Mononuclear cell (primary cell): ENCODE data around the gene GPR87. TPM values are rescaled to one million over a fixed set of nuclear protein-coding genes. Genes with fewer than 3 reads are reported as not detected.

Experiments
- H3K27me3 ChIP-seq: 2 replicates; pipeline ENCODE4 v1.6.0; 2011; ENCODE audit warnings: low read length, control low read depth; ENCODE audit not compliant: insufficient read depth
- H3K4me1 ChIP-seq: 2 replicates; pipeline ENCODE4 v1.5.1; 2011; ENCODE audit warnings: mild to moderate bottlenecking, low read length, control low read depth; ENCODE audit not compliant: insufficient read depth
- H3K4me3 ChIP-seq: 2 replicates; pipeline ENCODE4 v1.5.1; 2011; ENCODE audit warnings: mild to moderate bottlenecking, low read length, moderate library complexity
- H3K9me3 ChIP-seq: 2 replicates; pipeline ENCODE4 v1.5.1; 2011; ENCODE audit warnings: low read depth, mild to moderate bottlenecking, control low read depth, low read length
- total RNA-seq: library from RNA; depleted of rRNA; stranded (reverse); fragments of >200 nt; gene quantifications from one replicate; pipeline ENCODE4 v1.2.3, GENCODE V29; 2012

GPR87 gene
- total RNA-seq, 1 donor, result not detected

- Histone ChIP-seq H3K9me3 (no peaks in the 10 kb centered on the region), H3K4me1 (peaks cover 30% of the 10 kb centered on the region), H3K4me3 (no peak overlapping the region), H3K27me3 (no peaks in the 10 kb centered on the region)
Measured at GRCh38 chr3:151282921-151283320, 33.7 kb downstream of the GPR87 start.

GRCh38 chr3:151281671-151282324 is 34.8 kb downstream of the GPR87 start:
- H3K4me1 ChIP-seq, result peaks cover 33% of the 10 kb centered on the region
- no peaks in the 10 kb centered on the region for H3K27me3 ChIP-seq
- no peak overlapping the region for H3K4me3 ChIP-seq
- H3K9me3 ChIP-seq, result no peaks in the 10 kb centered on the region

- peak within 1 kb of the TSS; percentile 15 for H3K4me3 ChIP-seq
- peaks cover 55% of the 10 kb centered on the region for H3K4me1 ChIP-seq
- no peaks in the 10 kb centered on the region for H3K9me3 ChIP-seq
- H3K27me3 ChIP-seq, result no peaks in the 10 kb centered on the region
Measured at GRCh38 chr3:151278230-151278629, 38.4 kb downstream of the GPR87 start, which contains the start of gene P2RY14. Gene P2RY14 (minus strand): TSS chr3:151278542. CDS start chr3:151214316, 64,226 bp downstream.

- H3K9me3 ChIP-seq, result no peaks in the 10 kb centered on the region
- peaks cover 55% of the 10 kb centered on the region for H3K4me1 ChIP-seq
- H3K4me3 ChIP-seq, result peak overlapping the region; percentile 10
- H3K27me3 ChIP-seq, result no peaks in the 10 kb centered on the region
Measured at GRCh38 chr3:151276687-151277042, 40.0 kb downstream of the GPR87 start.

GRCh38 chr3:151276038-151276686 is 40.5 kb downstream of the GPR87 start:
- Histone ChIP-seq H3K27me3 (no peaks in the 10 kb centered on the region), H3K4me1 (peaks cover 55% of the 10 kb centered on the region), H3K4me3 (no peak overlapping the region), H3K9me3 (no peaks in the 10 kb centered on the region)

GRCh38 chr3:151275091-151275490 is 41.5 kb downstream of the GPR87 start:
- H3K4me3 ChIP-seq, result no peak overlapping the region
- H3K9me3 ChIP-seq, result no peaks in the 10 kb centered on the region
- no peaks in the 10 kb centered on the region for H3K27me3 ChIP-seq
- H3K4me1 ChIP-seq, result peaks cover 49% of the 10 kb centered on the region

GRCh38 chr3:151269631-151270030 is 47.0 kb downstream of the GPR87 start:
- H3K27me3 ChIP-seq, result no peaks in the 10 kb centered on the region
- no peak overlapping the region for H3K4me3 ChIP-seq
- H3K4me1 ChIP-seq, result peaks cover 30% of the 10 kb centered on the region
- no peaks in the 10 kb centered on the region for H3K9me3 ChIP-seq

GRCh38 chr3:151268267-151269235 is 48.1 kb downstream of the GPR87 start:
- Histone ChIP-seq H3K4me1 (peaks cover 28% of the 10 kb centered on the region), H3K9me3 (no peaks in the 10 kb centered on the region), H3K27me3 (no peaks in the 10 kb centered on the region), H3K4me3 (no peak overlapping the region)

- Histone ChIP-seq H3K4me3 (no peak overlapping the region), H3K4me1 (peaks cover 31% of the 10 kb centered on the region), H3K27me3 (no peaks in the 10 kb centered on the region), H3K9me3 (no peaks in the 10 kb centered on the region)
Measured at GRCh38 chr3:151267066-151267465, 49.6 kb downstream of the GPR87 start.

GRCh38 chr3:151265866-151266265 is 50.8 kb downstream of the GPR87 start:
- Histone ChIP-seq H3K9me3 (no peaks in the 10 kb centered on the region), H3K4me3 (no peak overlapping the region), H3K4me1 (peaks cover 31% of the 10 kb centered on the region), H3K27me3 (no peaks in the 10 kb centered on the region)

GRCh38 chr3:151265166-151265565 is 51.5 kb downstream of the GPR87 start:
- no peaks in the 10 kb centered on the region for H3K27me3 ChIP-seq
- no peaks in the 10 kb centered on the region for H3K9me3 ChIP-seq

GRCh38 chr3:151264605-151265004 is 52.0 kb downstream of the GPR87 start:
- H3K4me1 ChIP-seq, result peaks cover 31% of the 10 kb centered on the region
- no peaks in the 10 kb centered on the region for H3K9me3 ChIP-seq
- no peaks in the 10 kb centered on the region for H3K27me3 ChIP-seq
- no peak overlapping the region for H3K4me3 ChIP-seq

More at GRCh38 chr3:151265166-151265565, 51.5 kb downstream of the GPR87 start:
- Histone ChIP-seq H3K4me1 (peaks cover 31% of the 10 kb centered on the region), H3K4me3 (no peak overlapping the region)

- Histone ChIP-seq H3K9me3 (no peaks in the 10 kb centered on the region), H3K4me3 (no peak overlapping the region), H3K4me1 (peaks cover 27% of the 10 kb centered on the region), H3K27me3 (no peaks in the 10 kb centered on the region)
Measured at GRCh38 chr3:151262871-151263525, 53.6 kb downstream of the GPR87 start.

- H3K9me3 ChIP-seq, result no peaks in the 10 kb centered on the region
- H3K27me3 ChIP-seq, result no peaks in the 10 kb centered on the region
- H3K4me1 ChIP-seq, result peaks cover 6% of the 10 kb centered on the region
- no peak overlapping the region for H3K4me3 ChIP-seq
Measured at GRCh38 chr3:151259664-151260063, 57.0 kb downstream of the GPR87 start.
